ENCODE data around the gene IL18RAP. TPM values are rescaled to one million over a fixed set of nuclear protein-coding genes. Genes with fewer than 3 reads are reported as not detected.

The IL18RAP gene
- total and polyA plus RNA-seq, 2 experiments from 2014 or later, result not detected

DNA sequence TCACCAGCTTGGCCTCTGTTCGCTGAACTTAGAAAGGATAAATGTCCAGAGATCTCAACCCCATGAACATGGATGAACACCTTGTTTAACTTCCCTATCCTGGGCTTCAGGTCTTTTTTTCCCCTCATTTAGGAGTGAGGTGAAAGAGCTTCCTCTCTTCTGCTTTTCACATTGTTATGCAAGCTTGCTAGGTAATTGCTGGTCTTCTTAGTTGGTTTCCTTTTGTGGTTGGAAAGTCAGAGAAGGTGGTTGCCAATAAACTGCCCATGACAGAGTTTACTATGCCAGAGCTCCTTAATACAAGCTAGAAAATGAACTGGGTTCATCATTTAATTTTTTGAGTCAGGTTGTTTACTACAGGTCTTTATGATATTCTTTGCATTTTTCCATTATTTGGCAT lies 66.7 kb downstream of the IL18RAP start (continued):
- TF ChIP-seq, protein P1, sequence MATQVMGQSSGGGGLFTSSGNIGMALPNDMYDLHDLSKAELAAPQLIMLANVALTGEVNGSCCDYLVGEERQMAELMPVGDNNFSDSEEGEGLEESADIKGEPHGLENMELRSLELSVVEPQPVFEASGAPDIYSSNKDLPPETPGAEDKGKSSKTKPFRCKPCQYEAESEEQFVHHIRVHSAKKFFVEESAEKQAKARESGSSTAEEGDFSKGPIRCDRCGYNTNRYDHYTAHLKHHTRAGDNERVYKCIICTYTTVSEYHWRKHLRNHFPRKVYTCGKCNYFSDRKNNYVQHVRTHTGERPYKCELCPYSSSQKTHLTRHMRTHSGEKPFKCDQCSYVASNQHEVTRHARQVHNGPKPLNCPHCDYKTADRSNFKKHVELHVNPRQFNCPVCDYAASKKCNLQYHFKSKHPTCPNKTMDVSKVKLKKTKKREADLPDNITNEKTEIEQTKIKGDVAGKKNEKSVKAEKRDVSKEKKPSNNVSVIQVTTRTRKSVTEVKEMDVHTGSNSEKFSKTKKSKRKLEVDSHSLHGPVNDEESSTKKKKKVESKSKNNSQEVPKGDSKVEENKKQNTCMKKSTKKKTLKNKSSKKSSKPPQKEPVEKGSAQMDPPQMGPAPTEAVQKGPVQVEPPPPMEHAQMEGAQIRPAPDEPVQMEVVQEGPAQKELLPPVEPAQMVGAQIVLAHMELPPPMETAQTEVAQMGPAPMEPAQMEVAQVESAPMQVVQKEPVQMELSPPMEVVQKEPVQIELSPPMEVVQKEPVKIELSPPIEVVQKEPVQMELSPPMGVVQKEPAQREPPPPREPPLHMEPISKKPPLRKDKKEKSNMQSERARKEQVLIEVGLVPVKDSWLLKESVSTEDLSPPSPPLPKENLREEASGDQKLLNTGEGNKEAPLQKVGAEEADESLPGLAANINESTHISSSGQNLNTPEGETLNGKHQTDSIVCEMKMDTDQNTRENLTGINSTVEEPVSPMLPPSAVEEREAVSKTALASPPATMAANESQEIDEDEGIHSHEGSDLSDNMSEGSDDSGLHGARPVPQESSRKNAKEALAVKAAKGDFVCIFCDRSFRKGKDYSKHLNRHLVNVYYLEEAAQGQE (IDR thresholded peaks at IDR 0.05; ENCODE audit: unreplicated experiment), result no peak
- no peak for TF ChIP-seq EZH2 (IDR thresholded peaks at IDR 0.05; ENCODE audit: low read depth, unreplicated experiment)

DNA sequence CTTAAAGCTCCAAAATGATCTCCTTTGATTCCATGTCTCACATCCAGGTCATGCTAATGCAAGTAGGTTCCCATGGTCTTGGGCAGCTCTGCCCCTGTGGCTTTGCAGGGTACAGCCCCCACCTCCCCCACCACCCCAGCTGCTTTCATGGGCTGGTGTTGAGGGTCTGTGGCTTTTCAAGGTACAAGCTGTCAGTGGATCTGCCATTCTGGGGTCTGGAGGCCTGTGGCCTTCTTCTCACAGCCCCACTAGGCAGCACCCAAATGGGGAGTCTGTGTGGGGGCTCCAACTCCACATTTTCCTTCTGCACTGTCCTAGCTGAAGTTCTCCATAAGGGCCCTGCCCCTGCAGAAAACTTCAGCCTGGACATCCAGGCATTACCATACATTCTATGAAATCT lies 69.0 kb downstream of the IL18RAP start:
- peaks cover 28% of the 10 kb centered on the region for H3K9me2 ChIP-seq (ENCODE audit: insufficient read depth)
- Mint-ChIP-seq H3K9me3 (peaks cover 17% of the 10 kb centered on the region; the same call in 2 of the 3 replicates), H3K4me3 (no peak overlapping the region), H3K4me1 (peaks cover 16% of the 10 kb centered on the region), H3K36me3 (ENCODE audit: low read depth) (peaks cover 2% of the 10 kb centered on the region; the same call in 2 of the 3 replicates), H3K27ac (no peak overlapping the region), H3K27me3 (ENCODE audit: insufficient read depth, low read depth, poor library complexity) (peaks cover 2% of the 10 kb centered on the region)
- no peaks in the 10 kb centered on the region for H3F3A ChIP-seq (replicated peaks; ENCODE audit: low read depth)
- H2AFZ ChIP-seq, result no peak overlapping the region
- no peaks in the 10 kb centered on the region for H3K79me2 ChIP-seq (replicated peaks; ENCODE audit: insufficient read depth)
- H3K4me1 ChIP-seq (ENCODE audit: insufficient read depth), result peaks cover 4% of the 10 kb centered on the region; the same call in 1 of the 2 replicates
- no peaks in the 10 kb centered on the region for H3K36me3 ChIP-seq (ENCODE audit: insufficient read depth)
- no peaks in the 10 kb centered on the region for H3K27me3 ChIP-seq (ENCODE audit: insufficient read depth)
- no peak overlapping the region for H3K27ac ChIP-seq (ENCODE audit: low read depth)
- ATAC-seq (no peak), DNase-seq (ENCODE audit: low spot score) (no peak)
- no peaks in the 10 kb centered on the region for H4K20me1 ChIP-seq (replicated peaks; ENCODE audit: insufficient read depth)
- no peak overlapping the region for H3K4me3 ChIP-seq
- H3K4me2 ChIP-seq, result no peak overlapping the region
- no peak for TF ChIP-seq EZH2phosphoT487 (IDR thresholded peaks at IDR 0.05; ENCODE audit: unreplicated experiment)
- TF ChIP-seq STAT1 (IDR thresholded peaks at IDR 0.05; ENCODE audit: unreplicated experiment), result no peak
- TF ChIP-seq, protein P2, sequence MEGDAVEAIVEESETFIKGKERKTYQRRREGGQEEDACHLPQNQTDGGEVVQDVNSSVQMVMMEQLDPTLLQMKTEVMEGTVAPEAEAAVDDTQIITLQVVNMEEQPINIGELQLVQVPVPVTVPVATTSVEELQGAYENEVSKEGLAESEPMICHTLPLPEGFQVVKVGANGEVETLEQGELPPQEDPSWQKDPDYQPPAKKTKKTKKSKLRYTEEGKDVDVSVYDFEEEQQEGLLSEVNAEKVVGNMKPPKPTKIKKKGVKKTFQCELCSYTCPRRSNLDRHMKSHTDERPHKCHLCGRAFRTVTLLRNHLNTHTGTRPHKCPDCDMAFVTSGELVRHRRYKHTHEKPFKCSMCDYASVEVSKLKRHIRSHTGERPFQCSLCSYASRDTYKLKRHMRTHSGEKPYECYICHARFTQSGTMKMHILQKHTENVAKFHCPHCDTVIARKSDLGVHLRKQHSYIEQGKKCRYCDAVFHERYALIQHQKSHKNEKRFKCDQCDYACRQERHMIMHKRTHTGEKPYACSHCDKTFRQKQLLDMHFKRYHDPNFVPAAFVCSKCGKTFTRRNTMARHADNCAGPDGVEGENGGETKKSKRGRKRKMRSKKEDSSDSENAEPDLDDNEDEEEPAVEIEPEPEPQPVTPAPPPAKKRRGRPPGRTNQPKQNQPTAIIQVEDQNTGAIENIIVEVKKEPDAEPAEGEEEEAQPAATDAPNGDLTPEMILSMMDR (conservative IDR thresholded peaks at IDR 0.05; ENCODE audit: low read depth in 2 of 2), result no peak
- TF ChIP-seq POLR2AphosphoS5 (IDR thresholded peaks at IDR 0.05; ENCODE audit: low read depth), result no peak
- TF ChIP-seq, protein P3, sequence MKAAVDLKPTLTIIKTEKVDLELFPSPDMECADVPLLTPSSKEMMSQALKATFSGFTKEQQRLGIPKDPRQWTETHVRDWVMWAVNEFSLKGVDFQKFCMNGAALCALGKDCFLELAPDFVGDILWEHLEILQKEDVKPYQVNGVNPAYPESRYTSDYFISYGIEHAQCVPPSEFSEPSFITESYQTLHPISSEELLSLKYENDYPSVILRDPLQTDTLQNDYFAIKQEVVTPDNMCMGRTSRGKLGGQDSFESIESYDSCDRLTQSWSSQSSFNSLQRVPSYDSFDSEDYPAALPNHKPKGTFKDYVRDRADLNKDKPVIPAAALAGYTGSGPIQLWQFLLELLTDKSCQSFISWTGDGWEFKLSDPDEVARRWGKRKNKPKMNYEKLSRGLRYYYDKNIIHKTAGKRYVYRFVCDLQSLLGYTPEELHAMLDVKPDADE (IDR thresholded peaks at IDR 0.05), result no peak
- TF ChIP-seq, protein P4, sequence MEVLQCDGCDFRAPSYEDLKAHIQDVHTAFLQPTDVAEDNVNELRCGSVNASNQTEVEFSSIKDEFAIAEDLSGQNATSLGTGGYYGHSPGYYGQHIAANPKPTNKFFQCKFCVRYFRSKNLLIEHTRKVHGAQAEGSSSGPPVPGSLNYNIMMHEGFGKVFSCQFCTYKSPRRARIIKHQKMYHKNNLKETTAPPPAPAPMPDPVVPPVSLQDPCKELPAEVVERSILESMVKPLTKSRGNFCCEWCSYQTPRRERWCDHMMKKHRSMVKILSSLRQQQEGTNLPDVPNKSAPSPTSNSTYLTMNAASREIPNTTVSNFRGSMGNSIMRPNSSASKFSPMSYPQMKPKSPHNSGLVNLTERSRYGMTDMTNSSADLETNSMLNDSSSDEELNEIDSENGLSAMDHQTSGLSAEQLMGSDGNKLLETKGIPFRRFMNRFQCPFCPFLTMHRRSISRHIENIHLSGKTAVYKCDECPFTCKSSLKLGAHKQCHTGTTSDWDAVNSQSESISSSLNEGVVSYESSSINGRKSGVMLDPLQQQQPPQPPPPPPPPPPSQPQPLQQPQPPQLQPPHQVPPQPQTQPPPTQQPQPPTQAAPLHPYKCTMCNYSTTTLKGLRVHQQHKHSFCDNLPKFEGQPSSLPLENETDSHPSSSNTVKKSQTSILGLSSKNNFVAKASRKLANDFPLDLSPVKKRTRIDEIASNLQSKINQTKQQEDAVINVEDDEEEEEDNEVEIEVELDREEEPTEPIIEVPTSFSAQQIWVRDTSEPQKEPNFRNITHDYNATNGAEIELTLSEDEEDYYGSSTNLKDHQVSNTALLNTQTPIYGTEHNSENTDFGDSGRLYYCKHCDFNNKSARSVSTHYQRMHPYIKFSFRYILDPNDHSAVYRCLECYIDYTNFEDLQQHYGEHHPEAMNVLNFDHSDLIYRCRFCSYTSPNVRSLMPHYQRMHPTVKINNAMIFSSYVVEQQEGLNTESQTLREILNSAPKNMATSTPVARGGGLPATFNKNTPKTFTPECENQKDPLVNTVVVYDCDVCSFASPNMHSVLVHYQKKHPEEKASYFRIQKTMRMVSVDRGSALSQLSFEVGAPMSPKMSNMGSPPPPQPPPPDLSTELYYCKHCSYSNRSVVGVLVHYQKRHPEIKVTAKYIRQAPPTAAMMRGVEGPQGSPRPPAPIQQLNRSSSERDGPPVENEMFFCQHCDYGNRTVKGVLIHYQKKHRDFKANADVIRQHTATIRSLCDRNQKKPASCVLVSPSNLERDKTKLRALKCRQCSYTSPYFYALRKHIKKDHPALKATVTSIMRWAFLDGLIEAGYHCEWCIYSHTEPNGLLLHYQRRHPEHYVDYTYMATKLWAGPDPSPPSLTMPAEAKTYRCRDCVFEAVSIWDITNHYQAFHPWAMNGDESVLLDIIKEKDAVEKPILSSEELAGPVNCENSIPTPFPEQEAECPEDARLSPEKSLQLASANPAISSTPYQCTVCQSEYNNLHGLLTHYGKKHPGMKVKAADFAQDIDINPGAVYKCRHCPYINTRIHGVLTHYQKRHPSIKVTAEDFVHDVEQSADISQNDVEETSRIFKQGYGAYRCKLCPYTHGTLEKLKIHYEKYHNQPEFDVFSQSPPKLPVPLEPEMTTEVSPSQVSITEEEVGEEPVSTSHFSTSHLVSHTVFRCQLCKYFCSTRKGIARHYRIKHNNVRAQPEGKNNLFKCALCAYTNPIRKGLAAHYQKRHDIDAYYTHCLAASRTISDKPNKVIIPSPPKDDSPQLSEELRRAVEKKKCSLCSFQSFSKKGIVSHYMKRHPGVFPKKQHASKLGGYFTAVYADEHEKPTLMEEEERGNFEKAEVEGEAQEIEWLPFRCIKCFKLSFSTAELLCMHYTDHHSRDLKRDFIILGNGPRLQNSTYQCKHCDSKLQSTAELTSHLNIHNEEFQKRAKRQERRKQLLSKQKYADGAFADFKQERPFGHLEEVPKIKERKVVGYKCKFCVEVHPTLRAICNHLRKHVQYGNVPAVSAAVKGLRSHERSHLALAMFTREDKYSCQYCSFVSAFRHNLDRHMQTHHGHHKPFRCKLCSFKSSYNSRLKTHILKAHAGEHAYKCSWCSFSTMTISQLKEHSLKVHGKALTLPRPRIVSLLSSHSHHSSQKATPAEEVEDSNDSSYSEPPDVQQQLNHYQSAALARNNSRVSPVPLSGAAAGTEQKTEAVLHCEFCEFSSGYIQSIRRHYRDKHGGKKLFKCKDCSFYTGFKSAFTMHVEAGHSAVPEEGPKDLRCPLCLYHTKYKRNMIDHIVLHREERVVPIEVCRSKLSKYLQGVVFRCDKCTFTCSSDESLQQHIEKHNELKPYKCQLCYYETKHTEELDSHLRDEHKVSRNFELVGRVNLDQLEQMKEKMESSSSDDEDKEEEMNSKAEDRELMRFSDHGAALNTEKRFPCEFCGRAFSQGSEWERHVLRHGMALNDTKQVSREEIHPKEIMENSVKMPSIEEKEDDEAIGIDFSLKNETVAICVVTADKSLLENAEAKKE (CRISPR knock-in tag; IDR thresholded peaks at IDR 0.05), result no peak
- no peak for TF ChIP-seq EZH2 (IDR thresholded peaks at IDR 0.05; ENCODE audit: low read depth, unreplicated experiment)
- no peak for TF ChIP-seq CREB1 (CRISPR knock-in tag; IDR thresholded peaks at IDR 0.05; ENCODE audit: low read depth)
- TF ChIP-seq ZNF114 (CRISPR knock-in tag; IDR thresholded peaks at IDR 0.05), result no peak

Data from GM23338 (cell line).